OCI-M2 (cell line): Measurements from ENCODE around the gene TMEM258.
A peak's percentile ranks its signal among the peaks of the same experiment; 100 is the strongest.

Source experiments
- DNase-seq: peaks from one replicate; lab custom pipeline; 2025; ENCODE audit not compliant: unreplicated experiment; lab: John Stamatoyannopoulos, UW

Gene TMEM258

GRCh38 chr11:61792310-61793082 is at the start of gene TMEM258, which contains the start of gene FEN1:
TMEM258 (minus strand) TSS chr11:61792599; CDS start chr11:61792558, 41 bp downstream.
FEN1 (plus strand) TSS chr11:61792911; CDS start chr11:61795362, 2,451 bp downstream.
- DNase-seq, result peak; percentile 85

- DNase-seq, result peak; percentile 85
These were observed 49.5 kb upstream of the TMEM258 start for GRCh38 chr11:61841636-61842527.

GRCh38 chr11:61840371-61840770 is 48.0 kb upstream of the TMEM258 start:
- DNase-seq, result no peak

- no peak for DNase-seq
These were observed 47.3 kb upstream of the TMEM258 start for GRCh38 chr11:61839742-61840141.

GRCh38 chr11:61838921-61839320 is 46.5 kb upstream of the TMEM258 start:
- DNase-seq, result no peak

- no peak for DNase-seq
These were observed 46.1 kb upstream of the TMEM258 start for GRCh38 chr11:61838501-61838900.

GRCh38 chr11:61837411-61838005 is 45.1 kb upstream of the TMEM258 start:
- DNase-seq, result no peak

- DNase-seq, result no peak
These were observed 43.8 kb upstream of the TMEM258 start for GRCh38 chr11:61836193-61836592.

GRCh38 chr11:61834278-61835048 is 42.1 kb upstream of the TMEM258 start:
- DNase-seq, result peak; percentile 72

GRCh38 chr11:61833926-61834277 is 41.5 kb upstream of the TMEM258 start:
- no peak for DNase-seq

GRCh38 chr11:61833471-61833870 is 41.1 kb upstream of the TMEM258 start:
- DNase-seq, result no peak

- no peak for DNase-seq
These were observed 40.4 kb upstream of the TMEM258 start for GRCh38 chr11:61832754-61833153.

- DNase-seq, result no peak
These were observed 39.8 kb upstream of the TMEM258 start for GRCh38 chr11:61832207-61832606.

GRCh38 chr11:61830237-61831105 is 38.1 kb upstream of the TMEM258 start:
- DNase-seq, result no peak

GRCh38 chr11:61829806-61830205 is 37.4 kb upstream of the TMEM258 start:
- no peak for DNase-seq

GRCh38 chr11:61828629-61829407 is 36.4 kb upstream of the TMEM258 start:
- no peak for DNase-seq

GRCh38 chr11:61828379-61828628 is 35.9 kb upstream of the TMEM258 start:
- no peak for DNase-seq

GRCh38 chr11:61827571-61828378 is 35.4 kb upstream of the TMEM258 start, which contains the start of gene FADS2:
FADS2 (plus strand) TSS chr11:61828300; CDS start chr11:61828391, 91 bp downstream.
- peak; percentile 46 for DNase-seq
